Tibial nerve (tissue), 4 donors: ENCODE data around the gene RHBDD1. TPM values are rescaled to one million over a fixed set of nuclear protein-coding genes. Genes with fewer than 3 reads are reported as not detected.
A peak's percentile ranks its signal among the peaks of the same experiment; 100 is the strongest.
"Not testable (repeated sequence)": the region's sequence is repeated elsewhere in the genome, so short reads cannot be mapped to it uniquely, and the experiment has no call there.

Source experiments
- DNase-seq, 2 donors: peaks; one replicate each; pipeline ENCODE4 v3.0.0-alpha.2; 2019; ENCODE audit warnings: low spot score in 2 of 2
- H3K27ac ChIP-seq, 4 donors: fragments of 200-600 bp; sonication (generic) in 3 of 4; one replicate each; pipeline ENCODE4 v1.5.1; 2017 to 2019; ENCODE audit warnings: mild to moderate bottlenecking in 1 of 4
- H3K27me3 ChIP-seq, 2 donors: fragments of 200-600 bp; sonication (generic) in 1 of 2; one replicate each; pipeline versions ENCODE4 v1.5.1 to v1.6.0; 2017 to 2019
- H3K36me3 ChIP-seq, 3 donors: fragments of 200-600 bp; sonication (generic); one replicate each; pipeline ENCODE4 v1.5.1; 2018 to 2019
- H3K4me1 ChIP-seq, 4 donors: fragments of 200-600 bp; sonication (generic) in 3 of 4; one replicate each; pipeline ENCODE4 v1.5.1; 2017 to 2019
- H3K4me3 ChIP-seq, 4 donors: fragments of 200-600 bp; sonication (generic) in 3 of 4; one replicate each; pipeline ENCODE4 v1.5.1; 2017 to 2019; ENCODE audit warnings: mild to moderate bottlenecking in 1 of 4, moderate library complexity in 1 of 4
- H3K9me3 ChIP-seq, 4 donors: fragments of 200-600 bp; sonication (generic) in 3 of 4; one replicate each; pipeline ENCODE4 v1.5.1; 2017 to 2019
- EP300 ChIP-seq, 2 donors: sonication (generic); formaldehyde crosslinking; IDR thresholded peaks; one replicate each; pipeline ENCODE4 v1.6.1; 2017; ENCODE audit warnings: antibody characterized with exemption in 2 of 2, mild to moderate bottlenecking in 1 of 2
- POLR2A ChIP-seq, 2 donors: fragments of 450-650 bp; IDR thresholded peaks; one replicate each; pipeline ENCODE4 v1.6.1; 2017; ENCODE audit warnings: antibody characterized with exemption in 2 of 2, mild to moderate bottlenecking in 2 of 2, moderate library complexity in 2 of 2
- whole genome bisulfite sequencing, 2 donors: methylation state at CpG; one replicate each; pipeline ENCODE4 v1.1.5; 2018; 5-methylcytosine and 5-hydroxymethylcytosine counted together
- total RNA-seq, 4 donors: library from RNA; depleted of rRNA; stranded (reverse); fragments of >200 nt; gene quantifications; one replicate each; pipeline ENCODE4 v1.1.0, GENCODE V29; 2016
- TF ChIP-seq, protein P1 (sequence below), 5 experiments: fragments of 200-600 bp in 3 of 5; fragments of 450-650 bp in 2 of 5; sonication (generic) in 3 of 5; IDR thresholded peaks; one replicate each; pipeline ENCODE4 v1.5.1; 2016 to 2019; ENCODE audit warnings: antibody characterized with exemption in 5 of 5, mild to moderate bottlenecking in 3 of 5, moderate library complexity in 2 of 5

Gene RHBDD1
- total RNA-seq, 4 donors from 2014 or later: 14.9 to 29.4 (median 25.0) TPM

DNA sequence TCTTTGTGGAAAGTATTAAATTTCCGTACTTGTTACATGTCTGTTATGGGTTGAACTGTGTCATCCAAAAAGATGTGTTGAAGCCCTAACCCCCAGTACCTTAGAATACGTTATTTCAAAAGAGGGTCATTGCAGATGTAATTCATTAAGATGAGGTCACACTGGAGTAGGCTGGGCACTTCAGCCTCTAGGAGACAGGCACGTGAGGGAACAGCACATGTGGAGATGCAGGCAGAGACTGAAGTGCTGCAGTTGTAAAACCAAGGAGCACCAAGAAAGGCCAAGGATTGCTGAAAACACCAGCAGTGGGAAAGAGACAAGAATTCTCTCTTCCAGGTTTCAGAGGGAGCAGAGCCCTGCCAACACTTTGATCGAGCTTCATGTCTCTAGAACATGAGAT lies 4.6 kb upstream of the RHBDD1 start:
- no peak overlapping the region for H3K4me3 ChIP-seq
- TF ChIP-seq POLR2A (IDR thresholded peaks at IDR 0.05) (no peak), EP300 (IDR thresholded peaks at IDR 0.05) (no peak)
- H3K27ac ChIP-seq: no peak overlapping the region
- DNase-seq: no peak
- H3K36me3 ChIP-seq: peaks cover 0 to 6% (median 0%) of the 10 kb centered on the region in 3 donors
- 78 to 79% methylated on average over 4 of the region's 4 CpGs for WGBS, 2 donors
- H3K9me3 ChIP-seq: no peaks in the 10 kb centered on the region
- H3K4me1 ChIP-seq: peaks cover 0 to 13% (median 8%) of the 10 kb centered on the region in 4 donors
- no peaks in the 10 kb centered on the region for H3K27me3 ChIP-seq

DNA sequence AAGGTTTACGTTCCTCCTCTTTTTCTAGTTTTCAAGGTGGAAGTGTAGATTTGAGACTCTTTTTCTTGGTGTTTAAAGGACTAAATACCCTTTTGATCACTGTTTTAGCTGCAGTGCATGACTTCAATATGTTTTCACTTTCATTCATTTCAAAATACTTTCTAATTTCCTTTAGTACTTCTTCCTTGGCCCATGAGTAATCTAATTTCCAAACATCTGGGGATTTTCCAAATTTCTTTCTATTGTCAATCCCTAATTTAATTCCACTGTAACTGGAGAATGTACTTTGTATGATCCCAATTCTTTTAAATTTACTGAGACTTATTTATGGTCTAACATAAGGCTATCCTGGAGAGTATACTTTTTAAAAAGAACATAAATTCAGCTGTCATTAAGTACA lies 3.8 kb upstream of the RHBDD1 start:
- Histone ChIP-seq H3K27me3 (no peaks in the 10 kb centered on the region), H3K9me3 (no peaks in the 10 kb centered on the region), H3K4me1 (peaks cover 0 to 19% (median 12%) of the 10 kb centered on the region in 4 donors), H3K36me3 (peaks cover 0 to 6% (median 0%) of the 10 kb centered on the region in 3 donors), H3K4me3 (no peak overlapping the region), H3K27ac (no peak overlapping the region)
- no peak for DNase-seq
- WGBS, 2 donors: 95 to 100% methylated on average over 1 of the region's 1 CpG
- TF ChIP-seq, protein P1, sequence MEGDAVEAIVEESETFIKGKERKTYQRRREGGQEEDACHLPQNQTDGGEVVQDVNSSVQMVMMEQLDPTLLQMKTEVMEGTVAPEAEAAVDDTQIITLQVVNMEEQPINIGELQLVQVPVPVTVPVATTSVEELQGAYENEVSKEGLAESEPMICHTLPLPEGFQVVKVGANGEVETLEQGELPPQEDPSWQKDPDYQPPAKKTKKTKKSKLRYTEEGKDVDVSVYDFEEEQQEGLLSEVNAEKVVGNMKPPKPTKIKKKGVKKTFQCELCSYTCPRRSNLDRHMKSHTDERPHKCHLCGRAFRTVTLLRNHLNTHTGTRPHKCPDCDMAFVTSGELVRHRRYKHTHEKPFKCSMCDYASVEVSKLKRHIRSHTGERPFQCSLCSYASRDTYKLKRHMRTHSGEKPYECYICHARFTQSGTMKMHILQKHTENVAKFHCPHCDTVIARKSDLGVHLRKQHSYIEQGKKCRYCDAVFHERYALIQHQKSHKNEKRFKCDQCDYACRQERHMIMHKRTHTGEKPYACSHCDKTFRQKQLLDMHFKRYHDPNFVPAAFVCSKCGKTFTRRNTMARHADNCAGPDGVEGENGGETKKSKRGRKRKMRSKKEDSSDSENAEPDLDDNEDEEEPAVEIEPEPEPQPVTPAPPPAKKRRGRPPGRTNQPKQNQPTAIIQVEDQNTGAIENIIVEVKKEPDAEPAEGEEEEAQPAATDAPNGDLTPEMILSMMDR (IDR thresholded peaks at IDR 0.05): no peak
- TF ChIP-seq EP300 (IDR thresholded peaks at IDR 0.05) (no peak), POLR2A (IDR thresholded peaks at IDR 0.05) (no peak)

DNA sequence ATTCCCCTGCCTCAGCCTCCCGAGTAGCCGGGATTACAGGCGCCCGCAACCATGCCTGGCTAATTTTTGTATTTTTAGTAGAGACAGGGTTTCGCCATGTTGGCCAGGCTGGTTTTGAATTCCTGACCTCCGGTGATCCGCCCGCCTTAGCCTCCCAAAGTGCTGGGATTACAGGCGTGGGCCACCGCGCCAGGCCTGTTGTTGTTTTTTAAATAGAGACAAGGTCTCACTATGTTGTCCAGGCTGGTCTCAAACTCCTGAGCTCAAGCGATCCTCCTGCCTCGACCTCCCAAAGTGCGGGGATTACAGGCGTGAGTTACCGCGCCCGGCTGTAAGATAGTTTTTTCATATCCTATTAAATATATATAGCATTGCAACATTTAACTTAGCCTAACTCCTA lies 974 bp upstream of the RHBDD1 start:
- Histone ChIP-seq H3K4me3 (peak overlapping the region; percentile 75 to 92 (median 84)), H3K36me3 (peaks cover 0 to 11% (median 0%) of the 10 kb centered on the region in 3 donors), H3K4me1 (peaks cover 0 to 33% (median 14%) of the 10 kb centered on the region in 4 donors)
- not testable (repeated sequence) for H3K9me3 ChIP-seq, DNase-seq, H3K27me3 ChIP-seq, H3K27ac ChIP-seq
- 92 to 96% methylated on average over 18 of the region's 18 CpGs for WGBS, 2 donors

DNA sequence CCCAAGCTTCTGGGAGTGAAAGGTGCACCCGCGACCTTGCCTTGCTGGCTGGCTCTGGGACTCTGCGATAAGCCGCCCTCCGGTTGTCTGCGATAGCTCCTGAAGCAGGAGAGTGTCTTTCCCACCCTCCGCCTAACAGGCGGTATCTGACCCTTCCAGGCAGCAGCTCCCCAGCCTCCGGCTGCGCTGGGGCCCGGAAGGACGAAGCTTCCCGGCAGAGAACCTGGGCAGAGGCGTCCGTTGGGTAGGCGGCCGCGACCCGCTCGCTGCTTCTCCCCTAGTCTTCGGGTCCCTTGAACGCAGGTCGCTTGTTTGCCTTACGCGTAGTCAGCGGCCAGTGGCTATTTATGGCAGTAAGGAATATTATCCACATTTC lies 446 bp upstream of the RHBDD1 start:
- no peaks in the 10 kb centered on the region for H3K27me3 ChIP-seq
- H3K36me3 ChIP-seq: peaks cover 0 to 11% (median 0%) of the 10 kb centered on the region in 3 donors
- DNase-seq: peak in 1 of 2 donors; percentile 12
- peaks cover 0 to 33% (median 14%) of the 10 kb centered on the region in 4 donors for H3K4me1 ChIP-seq
- H3K4me3 ChIP-seq: peak overlapping the region; percentile 75 to 92 (median 84)
- WGBS, 2 donors: 3 to 9% methylated on average over 24 to 26 of the region's 26 CpGs
- TF ChIP-seq, protein P1 (IDR thresholded peaks at IDR 0.05): no peak
- TF ChIP-seq EP300 (IDR thresholded peaks at IDR 0.05) (no peak), POLR2A (IDR thresholded peaks at IDR 0.05) (no peak)
- H3K27ac ChIP-seq: peak overlapping the region; percentile 94 to 99 (median 97)
- no peaks in the 10 kb centered on the region for H3K9me3 ChIP-seq

DNA sequence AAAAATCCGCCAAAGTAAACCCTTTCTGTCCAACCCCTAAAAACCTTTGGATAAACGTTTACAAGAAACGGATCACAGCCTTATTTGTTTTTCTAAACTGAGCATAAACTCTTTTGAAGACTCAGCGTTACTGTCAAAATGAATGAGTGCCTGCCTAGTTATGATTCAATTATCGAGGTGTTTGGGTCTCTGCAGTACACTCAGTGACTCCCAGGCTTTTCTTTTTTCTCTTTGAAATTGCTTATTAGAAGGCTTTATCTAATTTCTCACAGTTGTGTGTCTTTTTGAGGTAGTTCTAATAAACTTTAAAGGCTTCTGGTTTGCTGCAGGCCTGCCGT lies 663 bp downstream of the RHBDD1 start:
- no peaks in the 10 kb centered on the region for H3K9me3 ChIP-seq
- WGBS, 2 donors: 2 to 3% methylated on average over 6 of the region's 6 CpGs
- H3K27me3 ChIP-seq: no peaks in the 10 kb centered on the region
- no peak for TF ChIP-seq EP300 (IDR thresholded peaks at IDR 0.05)
- TF ChIP-seq POLR2A (IDR thresholded peaks at IDR 0.05): no peak
- TF ChIP-seq, protein P1 (IDR thresholded peaks at IDR 0.05): no peak
- peak overlapping the region; percentile 75 to 92 (median 84) for H3K4me3 ChIP-seq
- peaks cover 0 to 6% (median 0%) of the 10 kb centered on the region in 3 donors for H3K36me3 ChIP-seq
- no peak for DNase-seq
- H3K4me1 ChIP-seq: peaks cover 0 to 33% (median 14%) of the 10 kb centered on the region in 4 donors
- peak overlapping the region; percentile 94 to 99 (median 97) for H3K27ac ChIP-seq

DNA sequence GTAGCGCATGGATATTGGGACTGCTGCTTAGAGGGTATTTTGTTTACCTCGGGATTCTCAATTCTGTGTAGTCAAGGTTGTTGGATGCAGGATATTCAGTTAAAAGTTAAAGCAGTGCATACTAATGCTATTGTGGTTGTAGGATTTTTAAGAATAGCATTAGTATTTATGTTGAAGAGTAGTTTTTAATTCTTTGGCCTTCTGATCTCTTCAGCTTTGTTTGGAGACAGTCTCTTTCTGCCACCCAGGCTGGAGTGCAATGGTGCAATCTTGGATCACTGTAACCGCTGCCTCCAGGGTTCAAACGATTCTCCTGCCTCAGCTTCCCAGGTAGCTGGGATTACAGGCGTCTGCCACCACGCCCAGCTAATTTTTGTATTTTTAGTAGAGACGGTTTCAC lies 1.5 kb downstream of the RHBDD1 start:
- Histone ChIP-seq H3K27ac (peak overlapping the region in 2 of 4 donors; percentile 97 to 99), H3K36me3 (peaks cover 0 to 5% (median 0%) of the 10 kb centered on the region in 3 donors), H3K4me3 (peak overlapping the region in 1 of 4 donors; percentile 90), H3K9me3 (peaks cover 0 to 1% (median 0%) of the 10 kb centered on the region in 4 donors), H3K4me1 (peaks cover 0 to 33% (median 14%) of the 10 kb centered on the region in 4 donors), H3K27me3 (no peaks in the 10 kb centered on the region)
- no peak for TF ChIP-seq EP300 (IDR thresholded peaks at IDR 0.05)
- TF ChIP-seq, protein P1 (IDR thresholded peaks at IDR 0.05): no peak
- no peak for TF ChIP-seq POLR2A (IDR thresholded peaks at IDR 0.05)
- 92 to 93% methylated on average over 7 of the region's 7 CpGs for WGBS, 2 donors
- DNase-seq: no peak
